PC-9 (cell line): Measurements from ENCODE around the gene LRFN5. TPM values are rescaled to one million over a fixed set of nuclear protein-coding genes. Genes with fewer than 3 reads are reported as not detected.

Source experiments
- BruUV-seq: library from RNA; stranded (reverse); fragments of 400-500 nt; replicated peaks from 2 replicates; lab custom pipeline; 2021; lab: Mats Ljungman, UMichigan
- CTCF ChIA-PET: fragments of 300-600 bp; sonication (Branson Sonifier 250); formaldehyde crosslinking; loops from one replicate; lab custom pipeline; 2022; ENCODE audit warnings: antibody characterized with exemption; lab: Charles Lee
- POLR2A ChIA-PET: fragments of 300-600 bp; sonication (Branson Sonifier 250); formaldehyde crosslinking; loops from one replicate; lab custom pipeline; 2022; ENCODE audit warnings: antibody characterized with exemption; ENCODE audit not compliant: unreplicated experiment; lab: Charles Lee
- DNase-seq, 2 experiments: peaks; one replicate each; pipeline versions ENCODE4 v3.0.0 to v3.0.0-alpha.2; 2015 to 2022; ENCODE audit warnings: mixed read lengths in 1 of 2
- H2AFZ ChIP-seq: fragments of 200-600 bp; sonication (generic); 2 replicates; pipeline ENCODE4 v1.8.1; 2017; ENCODE audit warnings: antibody characterized with exemption
- H3F3A ChIP-seq: fragments of 200-600 bp; sonication (generic); 2 replicates; pipeline ENCODE4 v1.8.1; 2017; ENCODE audit warnings: antibody characterized with exemption, mild to moderate bottlenecking, low read depth; ENCODE audit not compliant: insufficient read depth
- H3K27ac ChIP-seq: fragments of 200-600 bp; sonication (generic); 2 replicates; pipeline ENCODE4 v1.6.1; 2016; ENCODE audit warnings: mixed run types
- H3K27me3 ChIP-seq: fragments of 200-600 bp; sonication (generic); 2 replicates; pipeline ENCODE4 v1.6.1; 2016; ENCODE audit warnings: low read depth, mixed run types; ENCODE audit not compliant: insufficient read depth
- H3K36me3 ChIP-seq: fragments of 200-600 bp; sonication (generic); 2 replicates; pipeline ENCODE4 v1.6.1; 2016; ENCODE audit warnings: low read depth, mixed run types
- H3K4me1 ChIP-seq: fragments of 200-600 bp; sonication (generic); replicated peaks from 2 replicates; pipeline ENCODE4 v1.6.1; 2016; ENCODE audit warnings: mixed run types; ENCODE audit not compliant: insufficient read depth
- H3K4me2 ChIP-seq: fragments of 200-600 bp; sonication (generic); 2 replicates; pipeline ENCODE4 v1.6.1; 2017; ENCODE audit warnings: mixed run types
- H3K4me3 ChIP-seq: fragments of 200-600 bp; sonication (generic); 2 replicates; pipeline ENCODE4 v1.6.1; 2016; ENCODE audit warnings: mixed run types
- H3K79me2 ChIP-seq: fragments of 200-600 bp; sonication (generic); 2 replicates; pipeline ENCODE4 v1.6.1; 2017; ENCODE audit warnings: low read depth, mixed run types
- H3K9me2 ChIP-seq: fragments of 200-600 bp; sonication (generic); 2 replicates; pipeline ENCODE4 v1.8.1; 2017; ENCODE audit warnings: mild to moderate bottlenecking; ENCODE audit not compliant: insufficient read depth
- H3K9me3 ChIP-seq: fragments of 200-600 bp; sonication (generic); 2 replicates; pipeline ENCODE4 v1.8.1; 2016; ENCODE audit warnings: low read depth; ENCODE audit not compliant: insufficient read depth
- H4K20me1 ChIP-seq: fragments of 200-600 bp; sonication (generic); 2 replicates; pipeline ENCODE4 v1.8.1; 2017; ENCODE audit not compliant: insufficient read depth
- CTCF ChIP-seq: fragments of 200-600 bp; sonication (generic); conservative IDR thresholded peaks from 2 replicates; pipeline ENCODE4 v1.6.1; 2017; ENCODE audit warnings: mixed run types, antibody characterized with exemption, mild to moderate bottlenecking, moderate library complexity
- EZH2 ChIP-seq: fragments of 200-600 bp; sonication (generic); IDR thresholded peaks from 2 replicates; pipeline ENCODE4 v1.8.0; 2017; ENCODE audit warnings: antibody characterized with exemption, low read depth
- intact Hi-C: fragments of 100-400 bp; cut with micrococcal nuclease; formaldehyde crosslinking; loops from one replicate; pipeline ENCODE4 v1.10.0; 2022; ENCODE audit not compliant: unreplicated experiment
- total RNA-seq: library from RNA; stranded (reverse); gene quantifications from 2 replicates; pipeline ENCODE4 v1.2.3, GENCODE V29; 2021

The LRFN5 gene
- total RNA-seq, 1 experiment from 2014 or later = not detected

- Histone ChIP-seq H3K9me2 (no peaks in the 10 kb centered on the region), H3F3A (no peaks in the 10 kb centered on the region), H3K4me3 (no peak overlapping the region), H3K79me2 (no peaks in the 10 kb centered on the region), H4K20me1 (no peaks in the 10 kb centered on the region), H3K4me2 (no peak overlapping the region), H3K27me3 (no peaks in the 10 kb centered on the region), H3K27ac (no peak overlapping the region), H3K36me3 (no peaks in the 10 kb centered on the region), H3K9me3 (no peaks in the 10 kb centered on the region), H3K4me1 (no peaks in the 10 kb centered on the region), H2AFZ (no peak overlapping the region)
- POLR2A ChIA-PET = no interaction called here
- intact Hi-C loops = no loop called here
- TF ChIP-seq CTCF = no peak
- BruUV-seq = no TSS peak
- DNase-seq = no peak
- CTCF ChIA-PET = no interaction called here
These were observed 252.7 kb downstream of the LRFN5 start for GRCh38 chr14:41859336-41859735.

- H3K4me3 ChIP-seq = no peak overlapping the region
- H3K27ac ChIP-seq = no peak overlapping the region
- H3K27me3 ChIP-seq = no peaks in the 10 kb centered on the region
- H3K9me3 ChIP-seq = no peaks in the 10 kb centered on the region
- H4K20me1 ChIP-seq = no peaks in the 10 kb centered on the region
- TF ChIP-seq CTCF (no peak), EZH2 (no peak)
- CTCF ChIA-PET = no interaction called here
- no peaks in the 10 kb centered on the region for H3F3A ChIP-seq
- no peaks in the 10 kb centered on the region for H3K79me2 ChIP-seq
- no peaks in the 10 kb centered on the region for H3K4me1 ChIP-seq
- no peak for DNase-seq
- intact Hi-C loops = no loop called here
- no peaks in the 10 kb centered on the region for H3K9me2 ChIP-seq
- no peak overlapping the region for H2AFZ ChIP-seq
- H3K36me3 ChIP-seq = no peaks in the 10 kb centered on the region
- no TSS peak for BruUV-seq
- no peak overlapping the region for H3K4me2 ChIP-seq
- POLR2A ChIA-PET = no interaction called here
These were observed 253.9 kb downstream of the LRFN5 start for GRCh38 chr14:41860586-41860985.

GRCh38 chr14:41865894-41866293 lies 259.2 kb downstream of the LRFN5 start:
- intact Hi-C loops = no loop called here
- no peak for DNase-seq
- POLR2A ChIA-PET = no interaction called here

More at GRCh38 chr14:41865894-41866293, 259.2 kb downstream of the LRFN5 start:
- no peak overlapping the region for H3K27ac ChIP-seq
- TF ChIP-seq EZH2 (no peak), CTCF (no peak)
- H3K79me2 ChIP-seq = no peaks in the 10 kb centered on the region
- no peak overlapping the region for H2AFZ ChIP-seq
- no peaks in the 10 kb centered on the region for H3F3A ChIP-seq
- H3K36me3 ChIP-seq = no peaks in the 10 kb centered on the region
- no peak overlapping the region for H3K4me2 ChIP-seq
- no peaks in the 10 kb centered on the region for H3K4me1 ChIP-seq
- CTCF ChIA-PET = no interaction called here
- no TSS peak for BruUV-seq
- no peak overlapping the region for H3K4me3 ChIP-seq
- no peaks in the 10 kb centered on the region for H3K27me3 ChIP-seq
- no peaks in the 10 kb centered on the region for H3K9me2 ChIP-seq
- no peaks in the 10 kb centered on the region for H3K9me3 ChIP-seq
- H4K20me1 ChIP-seq = no peaks in the 10 kb centered on the region
